Endometrial microvascular endothelial cells (primary cell): ENCODE data around the gene EIF1AD. TPM values are rescaled to one million over a fixed set of nuclear protein-coding genes. Genes with fewer than 3 reads are reported as not detected.
"Not testable (repeated sequence)": the region's sequence is repeated elsewhere in the genome, so short reads cannot be mapped to it uniquely, and the experiment has no call there.

Source experiments
- in situ Hi-C: cut with HindIII; loops from 2 replicates; pipeline ENCODE4 v1.10.0; 2017; ENCODE audit warnings: low sequenced_read_pairs, low pct_unique_long_range_greater_than_20kb; ENCODE audit errors: inconsistent ontology term
- total RNA-seq: library from RNA; depleted of rRNA; stranded (reverse); fragments of >200 nt; gene quantifications from one replicate; pipeline ENCODE4 v1.2.3, GENCODE V29; 2015; ENCODE audit errors: inconsistent ontology term

The EIF1AD gene
- total RNA-seq, 1 donor from 2014 or later, result 36.8 TPM

GRCh38 chr11:66023186-66023440, 21.2 kb upstream of the EIF1AD start:
- in situ Hi-C loops, result not testable (repeated sequence)

DNA sequence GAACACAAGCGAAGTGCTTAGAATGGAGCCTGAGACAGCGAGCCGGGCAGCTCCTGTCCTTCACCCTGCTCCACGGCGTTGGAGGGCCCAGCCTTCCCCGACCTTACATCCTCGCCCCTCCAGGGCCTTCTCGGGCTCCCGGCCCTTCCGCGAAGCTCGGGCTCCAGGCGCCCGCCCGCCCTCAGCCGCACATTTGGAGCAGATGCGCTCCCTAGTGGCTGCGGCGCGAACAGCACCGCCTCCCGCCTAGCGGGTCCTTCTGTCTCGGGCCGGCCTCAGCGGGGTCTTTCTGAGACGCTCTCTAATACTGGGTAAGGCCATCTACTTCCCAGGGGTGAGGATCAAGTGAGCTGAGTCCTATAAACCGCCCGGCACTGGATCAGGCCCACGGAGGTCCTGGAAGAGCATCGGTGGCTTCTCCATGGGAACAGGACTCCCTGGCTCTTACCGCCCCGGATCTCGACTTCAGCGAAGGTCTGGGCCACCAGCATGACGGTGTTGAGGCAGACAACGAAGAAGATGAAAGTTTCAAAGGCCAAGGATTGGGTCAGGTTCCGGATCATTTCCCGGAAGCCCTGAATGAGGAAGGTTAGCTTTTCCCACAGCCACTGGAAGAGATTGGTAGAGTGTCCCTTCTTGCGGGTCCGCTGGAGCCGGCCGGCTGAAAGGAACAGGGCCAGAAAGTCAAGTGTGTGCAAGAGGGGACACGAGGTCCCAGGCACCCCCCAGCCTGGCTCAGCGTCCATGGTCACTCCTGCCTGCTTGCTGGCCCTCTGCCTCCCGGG, 20.6 kb upstream of the EIF1AD start:
- in situ Hi-C loops, result no loop called here

DNA sequence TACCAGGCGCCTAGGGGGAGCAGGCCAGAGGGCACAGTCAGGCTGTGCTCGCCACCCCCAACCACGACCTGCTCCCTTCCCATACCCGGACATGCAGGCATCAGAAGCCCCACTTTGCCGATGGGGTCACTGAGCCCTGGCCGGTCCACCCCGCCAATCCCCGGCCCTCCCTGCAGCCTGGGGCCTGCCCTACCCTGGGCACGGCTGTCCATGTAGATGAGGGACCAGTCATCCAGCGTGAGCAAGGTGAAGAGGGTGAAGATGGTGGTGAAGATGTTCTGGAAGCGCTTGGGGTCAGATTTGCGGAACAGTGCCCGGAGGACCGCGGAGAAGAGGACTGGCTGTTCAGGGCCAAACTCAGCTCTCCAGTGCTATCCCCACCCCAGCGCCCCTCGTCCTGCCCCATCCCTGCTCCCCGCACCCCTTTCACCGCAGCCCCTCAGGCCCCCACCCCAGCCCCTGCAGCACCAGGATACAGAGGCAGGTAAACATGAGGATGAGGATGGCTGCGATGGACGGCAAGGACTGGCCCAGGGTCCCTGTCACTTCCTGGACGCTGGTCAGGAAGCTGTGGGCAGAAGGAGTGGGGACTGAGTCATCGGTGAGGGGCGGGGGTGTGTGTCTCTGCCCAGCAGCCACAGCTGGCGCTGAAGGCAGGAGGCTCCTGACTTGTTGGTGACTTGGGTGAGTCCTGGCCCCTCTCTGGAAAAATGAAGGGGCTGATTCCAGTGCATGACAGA, 18.8 kb upstream of the EIF1AD start:
- in situ Hi-C loops, result no loop called here

DNA sequence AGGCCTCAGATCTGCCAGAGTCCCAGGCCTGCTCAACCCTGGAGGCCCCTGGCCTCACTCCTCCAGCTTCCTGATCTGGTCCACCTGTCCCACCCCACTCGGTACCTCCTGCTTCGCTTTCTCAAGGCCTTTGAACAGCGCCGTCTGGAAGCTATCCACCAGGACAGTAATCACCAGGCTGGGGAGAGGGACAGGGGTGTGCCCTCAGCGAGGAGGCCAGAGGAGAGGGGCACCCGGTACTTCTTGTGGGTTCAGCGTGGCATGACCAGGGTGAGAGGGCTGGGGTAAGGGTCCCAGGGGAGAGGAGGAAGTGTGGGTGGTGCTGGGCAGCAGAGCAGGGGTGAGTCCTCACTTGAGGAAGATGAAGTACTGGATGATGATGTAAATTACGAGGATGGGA, 18.3 kb upstream of the EIF1AD start:
- in situ Hi-C loops, result no loop called here

GRCh38 chr11:66017321-66017720, 15.4 kb upstream of the EIF1AD start:
- in situ Hi-C loops, result no loop called here

- in situ Hi-C loops, result no loop called here
Observed at GRCh38 chr11:66016793-66017177, 14.8 kb upstream of the EIF1AD start.

- in situ Hi-C loops, result no loop called here
Observed at GRCh38 chr11:66015936-66016792, 14.2 kb upstream of the EIF1AD start.

GRCh38 chr11:66015454-66015881, 13.5 kb upstream of the EIF1AD start:
- in situ Hi-C loops, result no loop called here

DNA sequence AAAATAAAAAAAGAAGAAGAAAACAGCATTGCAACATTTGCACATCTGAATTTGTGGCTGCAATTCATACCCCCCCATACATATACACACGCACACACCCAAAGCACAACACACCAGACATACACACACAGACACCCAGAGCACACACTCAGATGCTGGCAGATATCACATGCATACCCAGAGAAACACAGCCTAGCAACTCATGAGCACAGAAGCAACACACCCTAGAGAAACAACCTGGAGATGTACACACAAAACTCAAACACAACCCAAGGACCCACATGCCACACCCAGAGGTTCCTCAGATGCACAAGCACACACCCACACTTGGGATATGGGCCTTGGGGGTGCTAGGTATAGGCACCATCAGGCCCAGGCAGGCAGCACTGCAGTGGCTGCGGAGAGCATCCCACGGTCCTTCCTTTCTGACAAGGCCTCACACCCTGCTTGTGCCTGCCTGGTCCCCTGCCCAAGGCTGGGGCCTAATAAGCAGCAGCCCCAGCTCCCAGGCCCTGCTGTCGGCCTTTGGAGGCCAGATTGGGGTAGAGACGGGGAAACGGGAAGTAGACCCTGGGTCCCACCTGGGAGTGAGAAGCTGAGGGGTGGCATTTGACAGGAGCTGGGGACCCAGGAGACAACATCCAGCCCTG, 13.0 kb upstream of the EIF1AD start:
- in situ Hi-C loops, result no loop called here

- in situ Hi-C loops, result no loop called here
Observed at GRCh38 chr11:66013762-66014100, 11.8 kb upstream of the EIF1AD start.

DNA sequence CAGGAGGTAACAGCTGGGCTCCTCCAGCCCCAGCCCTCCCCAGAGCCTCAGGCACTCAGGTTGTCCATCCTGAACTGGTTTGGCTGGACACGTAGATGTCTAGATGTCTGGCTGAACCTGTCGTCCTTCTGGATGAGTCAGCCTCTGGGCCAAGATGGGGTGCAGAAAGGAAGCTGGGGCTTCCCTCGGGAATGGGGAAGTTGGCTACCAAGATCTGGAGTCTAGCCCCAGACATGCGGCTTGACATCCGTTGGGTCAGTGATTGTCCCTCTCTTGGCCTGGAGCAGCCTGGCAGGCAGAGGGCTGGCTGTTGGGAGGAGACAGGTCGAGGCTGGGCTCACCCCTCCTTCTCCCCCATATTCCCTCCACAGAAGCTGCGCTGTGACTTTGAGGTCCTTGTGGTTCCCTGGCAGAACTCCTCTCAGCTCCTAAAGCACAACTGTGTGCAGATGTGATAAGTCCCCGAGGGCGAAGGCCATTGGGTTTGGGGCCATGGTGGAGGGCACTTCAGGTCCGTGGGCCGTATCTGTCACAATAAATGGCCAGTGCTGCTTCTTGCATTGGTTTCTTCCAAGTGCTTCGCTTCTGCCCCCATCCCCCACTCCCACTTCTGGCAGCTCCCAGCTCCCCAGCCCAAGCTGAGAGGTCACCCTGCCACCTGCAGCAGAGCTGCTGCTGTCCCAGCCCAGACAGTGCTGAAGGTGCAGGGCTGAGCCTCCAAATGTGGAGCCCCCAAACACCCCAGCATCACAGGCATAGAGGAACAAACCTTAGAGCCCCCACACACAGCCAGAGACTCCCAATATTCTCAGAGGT, 11.2 kb upstream of the EIF1AD start:
- in situ Hi-C loops, result no loop called here

- in situ Hi-C loops, result no loop called here
Observed at GRCh38 chr11:66012371-66012945, 10.5 kb upstream of the EIF1AD start.

GRCh38 chr11:66011785-66012303, 9.9 kb upstream of the EIF1AD start, which contains the start of gene CST6:
TSS of gene CST6 (plus strand) at chr11:66012008. CDS start at chr11:66012045, 37 bp downstream.
- in situ Hi-C loops, result no loop called here

DNA sequence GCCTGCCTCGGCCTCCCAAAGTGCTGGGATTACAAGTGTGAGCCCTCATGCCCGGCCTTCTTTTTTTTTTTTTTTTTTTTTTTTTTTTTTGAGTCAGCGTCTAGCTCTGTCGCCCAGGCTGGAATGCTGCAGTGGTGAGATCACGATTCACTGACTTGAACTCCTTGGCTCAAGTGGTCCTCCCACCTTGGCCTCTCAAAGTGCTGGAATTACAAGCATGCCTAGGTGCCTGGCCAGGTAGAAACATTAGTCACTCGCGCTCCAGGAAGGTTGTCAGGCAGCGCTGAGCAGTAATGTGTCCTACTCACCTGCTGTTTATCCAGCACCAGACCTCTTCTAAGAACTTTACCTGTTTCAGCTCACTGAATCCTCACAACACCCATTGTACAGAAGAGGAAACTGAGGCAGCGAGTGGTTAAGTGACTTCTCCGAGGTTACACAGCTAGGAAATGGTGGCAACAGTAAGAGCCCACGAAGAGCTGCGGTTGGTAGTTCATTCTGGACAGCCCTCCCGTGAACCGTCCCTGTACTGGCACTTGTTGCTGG, 9.4 kb upstream of the EIF1AD start:
- in situ Hi-C loops, result no loop called here

DNA sequence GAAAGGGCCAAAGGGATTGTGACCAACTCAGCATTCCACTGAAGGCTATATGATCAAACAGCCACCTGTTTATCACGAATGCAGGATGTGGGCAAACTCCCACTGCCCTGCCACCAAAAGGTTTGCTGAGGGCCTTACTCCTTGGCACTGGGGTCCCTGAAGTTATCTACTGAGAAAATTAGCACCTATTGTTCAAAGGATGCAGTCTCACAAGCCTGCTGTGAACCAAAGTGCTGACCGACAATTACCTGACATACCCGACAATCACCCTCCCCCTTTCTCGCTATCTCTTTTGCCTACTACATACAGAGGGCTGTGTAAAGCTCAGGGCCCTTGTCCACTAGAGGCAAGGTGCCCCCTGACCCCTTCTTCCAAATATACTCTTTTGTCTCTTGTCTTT, 8.1 kb upstream of the EIF1AD start:
- in situ Hi-C loops, result not testable (repeated sequence)

GRCh38 chr11:66008468-66009101, 6.6 kb upstream of the EIF1AD start:
- in situ Hi-C loops, result no loop called here

DNA sequence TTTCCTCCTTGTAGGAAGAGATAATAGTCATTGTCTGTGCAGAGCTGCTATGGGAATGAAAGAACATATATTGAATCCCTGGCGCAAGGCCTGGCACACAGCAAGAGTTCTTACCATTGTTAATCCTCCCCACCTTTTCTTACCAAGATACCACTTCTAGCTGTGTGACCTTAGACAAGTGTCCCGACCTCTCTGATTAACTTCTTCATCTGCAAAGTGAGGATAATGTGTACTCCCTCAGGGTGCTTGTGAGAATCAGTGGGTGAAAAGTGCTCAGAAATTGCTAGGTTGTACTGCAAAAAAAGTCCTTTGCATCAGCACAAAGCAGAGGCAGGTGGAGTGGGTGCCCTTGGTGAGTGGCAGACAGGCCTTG, 6.1 kb upstream of the EIF1AD start:
- in situ Hi-C loops, result no loop called here
